IMR-90 (cell line): ENCODE measurements around the gene CDH13. TPM values are rescaled to one million over a fixed set of nuclear protein-coding genes. Genes with fewer than 3 reads are reported as not detected.
A peak's percentile ranks its signal among the peaks of the same experiment; 100 is the strongest.

Source experiments
- ATAC-seq: fragments of 200-7000 bp; cut with Tn5 transposase; 2 replicates; pipeline ENCODE4 v1.9.1; 2020; ENCODE audit warnings: low read depth, mild to moderate bottlenecking, moderate library complexity
- BruUV-seq: library from RNA; stranded (reverse); fragments of 400-500 nt; replicated peaks from 2 replicates; lab custom pipeline; 2021; lab: Mats Ljungman, UMichigan
- CTCF ChIA-PET: fragments of 300-600 bp; formaldehyde crosslinking; extraction: SDS; loops from one replicate; lab custom pipeline; 2021; ENCODE audit warnings: antibody characterized with exemption; lab: Yijun Ruan, JAX
- POLR2A ChIA-PET: fragments of 300-600 bp; sonication (Branson Sonifier 250); formaldehyde crosslinking; loops from one replicate; lab custom pipeline; 2022; ENCODE audit warnings: antibody characterized with exemption; ENCODE audit not compliant: unreplicated experiment; lab: Charles Lee
- DNase-seq: peaks from one replicate; pipeline ENCODE4 v3.0.0; 2013
- H2AFZ ChIP-seq: replicated peaks from 2 replicates; pipeline ENCODE3; 2013; ENCODE audit warnings: low read length, mild to moderate bottlenecking; ENCODE audit not compliant: poor library complexity
- H2AK5ac ChIP-seq: 2 replicates; pipeline ENCODE4 v1.6.1; 2013; ENCODE audit warnings: low read depth, low read length, inconsistent platforms
- H2AK9ac ChIP-seq: replicated peaks from 2 replicates; pipeline ENCODE3; 2013; ENCODE audit warnings: mild to moderate bottlenecking, low read depth, low read length, moderate library complexity; ENCODE audit not compliant: poor library complexity
- H2BK120ac ChIP-seq: 2 replicates; pipeline ENCODE4 v1.6.1; 2013; ENCODE audit warnings: low read depth, low read length, inconsistent platforms
- H2BK15ac ChIP-seq: 3 replicates; pipeline ENCODE4 v1.6.1; 2013; ENCODE audit warnings: low read depth, low read length, inconsistent platforms
- H2BK20ac ChIP-seq: 2 replicates; pipeline ENCODE4 v1.6.1; 2013; ENCODE audit warnings: low read depth, mild to moderate bottlenecking, inconsistent platforms, low read length, moderate library complexity
- H2BK5ac ChIP-seq: 2 replicates; pipeline ENCODE4 v1.6.1; 2013; ENCODE audit warnings: mild to moderate bottlenecking, low read depth, low read length, inconsistent platforms; ENCODE audit not compliant: poor library complexity, severe bottlenecking
- H3K14ac ChIP-seq: replicated peaks from 2 replicates; pipeline ENCODE4 v1.6.1; 2013; ENCODE audit warnings: low read depth, low read length, inconsistent platforms
- H3K18ac ChIP-seq: 2 replicates; pipeline ENCODE4 v1.6.1; 2013; ENCODE audit warnings: low read depth, low read length, control low read depth
- H3K23ac ChIP-seq: 2 replicates; pipeline ENCODE4 v1.6.1; 2013; ENCODE audit warnings: low read depth, low read length, inconsistent platforms
- H3K27ac ChIP-seq: 2 replicates; pipeline ENCODE4 v1.5.1; 2013; ENCODE audit warnings: mild to moderate bottlenecking, control low read depth, low read length; ENCODE audit not compliant: insufficient read depth
- H3K27me3 ChIP-seq: 2 replicates; pipeline ENCODE4 v1.6.1; 2013; ENCODE audit warnings: low read length; ENCODE audit not compliant: control insufficient read depth, insufficient read depth
- H3K36me3 ChIP-seq: 2 replicates; pipeline ENCODE4 v1.6.1; 2013; ENCODE audit warnings: low read length, mixed read lengths; ENCODE audit not compliant: control insufficient read depth, insufficient read depth
- H3K4ac ChIP-seq: 2 replicates; pipeline ENCODE4 v1.6.1; 2013; ENCODE audit warnings: low read depth, low read length, inconsistent platforms
- H3K4me1 ChIP-seq: 2 replicates; pipeline ENCODE4 v1.6.1; 2013; ENCODE audit warnings: low read length, mixed read lengths; ENCODE audit not compliant: control insufficient read depth, insufficient read depth
- H3K4me2 ChIP-seq: 2 replicates; pipeline ENCODE4 v1.6.1; 2013; ENCODE audit warnings: low read depth, mild to moderate bottlenecking, control low read depth, low read length, moderate library complexity
- H3K4me3 ChIP-seq: 2 replicates; pipeline ENCODE4 v1.5.1; 2013; ENCODE audit warnings: low read depth, mild to moderate bottlenecking, control low read depth, low read length, moderate library complexity; ENCODE audit not compliant: insufficient read depth
- H3K56ac ChIP-seq: 2 replicates; pipeline ENCODE4 v1.6.1; 2013; ENCODE audit warnings: low read length, inconsistent platforms; ENCODE audit not compliant: insufficient read depth; ENCODE audit errors: extremely low read depth
- H3K79me1 ChIP-seq, 2 experiments: 2 replicates each; pipeline ENCODE4 v1.6.1; 2013; ENCODE audit warnings: low read length in 2 of 2, inconsistent platforms in 1 of 2, low read depth in 1 of 2
- H3K9ac ChIP-seq: 2 replicates; pipeline ENCODE4 v1.6.1; 2013; ENCODE audit warnings: low read depth, low read length, control low read depth
- H3K9me1 ChIP-seq: 2 replicates; pipeline ENCODE4 v1.6.1; 2013; ENCODE audit warnings: low read length, inconsistent platforms; ENCODE audit not compliant: insufficient read depth
- H3K9me3 ChIP-seq: 2 replicates; pipeline ENCODE4 v1.6.1; 2013; ENCODE audit warnings: low read length; ENCODE audit not compliant: control insufficient read depth, insufficient read depth
- H4K20me1 ChIP-seq: 2 replicates; pipeline ENCODE4 v1.6.1; 2013; ENCODE audit warnings: low read length, inconsistent platforms; ENCODE audit not compliant: insufficient read depth
- H4K5ac ChIP-seq: 2 replicates; pipeline ENCODE4 v1.6.1; 2013; ENCODE audit warnings: mild to moderate bottlenecking, low read depth, low read length, control low read depth
- H4K8ac ChIP-seq, 2 experiments: 2 replicates each; pipeline ENCODE4 v1.6.1; 2013; ENCODE audit warnings: low read depth in 2 of 2, low read length in 2 of 2, control low read depth in 1 of 2, inconsistent platforms in 1 of 2
- H4K91ac ChIP-seq: 2 replicates; pipeline ENCODE4 v1.6.1; 2013; ENCODE audit warnings: low read depth, low read length, inconsistent platforms; ENCODE audit not compliant: insufficient read depth
- BHLHE40 ChIP-seq: fragments of 150-350 bp; IDR thresholded peaks from 2 replicates; pipeline ENCODE4 v1.6.1; 2016; ENCODE audit warnings: mild to moderate bottlenecking, low read depth, low read length
- CEBPB ChIP-seq: IDR thresholded peaks from 2 replicates; pipeline ENCODE4 v1.6.1; 2012; ENCODE audit warnings: low read depth, low read length, improper control_type of control experiment
- CHD1 ChIP-seq: IDR thresholded peaks from 2 replicates; pipeline ENCODE4 v1.6.1; 2012; ENCODE audit warnings: low read depth, low read length, improper control_type of control experiment
- FOS ChIP-seq: fragments of 150-350 bp; IDR thresholded peaks from 2 replicates; pipeline ENCODE4 v1.6.1; 2016; ENCODE audit warnings: low read depth, low read length
- MAFK ChIP-seq: IDR thresholded peaks from 2 replicates; pipeline ENCODE4 v1.6.1; 2012; ENCODE audit warnings: low read depth, low read length, improper control_type of control experiment
- MXI1 ChIP-seq: IDR thresholded peaks from 2 replicates; pipeline ENCODE4 v1.6.1; 2012; ENCODE audit warnings: low read depth, mild to moderate bottlenecking, low read length, moderate library complexity, borderline replicate concordance
- NFE2L2 ChIP-seq: fragments of 150-350 bp; IDR thresholded peaks from 2 replicates; pipeline ENCODE4 v1.6.1; 2016; ENCODE audit warnings: low read depth, mild to moderate bottlenecking, low read length
- POLR2A ChIP-seq: IDR thresholded peaks from 2 replicates; pipeline ENCODE4 v1.6.1; 2012; ENCODE audit warnings: mild to moderate bottlenecking, low read depth, low read length
- RAD21 ChIP-seq: IDR thresholded peaks from 2 replicates; pipeline ENCODE4 v1.6.1; 2012; ENCODE audit warnings: low read length, improper control_type of control experiment
- RCOR1 ChIP-seq: IDR thresholded peaks from 2 replicates; pipeline ENCODE4 v1.6.1; 2012; ENCODE audit warnings: mild to moderate bottlenecking, low read length, improper control_type of control experiment; ENCODE audit not compliant: insufficient replicate concordance
- RFX5 ChIP-seq: IDR thresholded peaks from 2 replicates; pipeline ENCODE4 v1.8.0; 2012; ENCODE audit warnings: low read depth, mild to moderate bottlenecking, low read length, moderate library complexity
- SMC3 ChIP-seq: fragments of 150-350 bp; IDR thresholded peaks from 2 replicates; pipeline ENCODE4 v1.6.1; 2016; ENCODE audit warnings: low read depth, mild to moderate bottlenecking, antibody characterized with exemption, low read length, moderate library complexity
- WGBS, 2 experiments: methylation state at CpG; one replicate each; pipeline versions ENCODE4 v1.1.5 to v1.1.7; 2013; ENCODE audit warnings: missing lambda C conversion rate in 2 of 2; ENCODE audit not compliant: insufficient read length in 1 of 2; ENCODE audit errors: extremely low coverage in 2 of 2; 5-methylcytosine and 5-hydroxymethylcytosine counted together
- dilution Hi-C: fragments of 300-500 bp; cut with HindIII; formaldehyde crosslinking; loops from one replicate; pipeline ENCODE4 v1.14.3; 2018; ENCODE audit warnings: low sequenced_read_pairs; ENCODE audit not compliant: unreplicated experiment
- in situ Hi-C: fragments of 300-500 bp; cut with MboI; formaldehyde crosslinking; loops from 3 replicates; pipeline ENCODE4 v1.14.3; 2019; ENCODE audit warnings: low sequenced_read_pairs, inconsistent platforms, mixed read lengths
- intact Hi-C: fragments of 100-400 bp; cut with micrococcal nuclease; formaldehyde crosslinking; loops from 2 replicates; pipeline ENCODE4 v1.10.0; 2022
- polyA plus RNA-seq, 3 experiments: library from polyadenylated mRNA; depleted of rRNA; stranded (reverse); fragments of >200 nt; gene quantifications; 2 replicates each; pipeline ENCODE4 v1.2.3, GENCODE V29; 2012; ENCODE audit warnings: low replicate concordance in 1 of 3
- total RNA-seq: library from RNA; depleted of rRNA; stranded (reverse); fragments of >200 nt; gene quantifications from 2 replicates; pipeline ENCODE4 v1.2.3, GENCODE V29; 2012
- TF ChIP-seq, protein P1 (sequence below): fragments of 150-350 bp; IDR thresholded peaks from 2 replicates; pipeline ENCODE4 v1.6.1; 2016; ENCODE audit warnings: low read depth, mild to moderate bottlenecking, low read length, moderate library complexity, borderline replicate concordance
- TF ChIP-seq, protein P2 (sequence below): conservative IDR thresholded peaks from 2 replicates; pipeline ENCODE4 v1.5.1; 2012; ENCODE audit warnings: mild to moderate bottlenecking, low read depth, low read length, improper control_type of control experiment

CDH13 gene
- total and polyA plus RNA-seq, 2 of the 4 experiments (the other 2 are of a cell fraction) = 61.6 to 74.7 TPM

DNA sequence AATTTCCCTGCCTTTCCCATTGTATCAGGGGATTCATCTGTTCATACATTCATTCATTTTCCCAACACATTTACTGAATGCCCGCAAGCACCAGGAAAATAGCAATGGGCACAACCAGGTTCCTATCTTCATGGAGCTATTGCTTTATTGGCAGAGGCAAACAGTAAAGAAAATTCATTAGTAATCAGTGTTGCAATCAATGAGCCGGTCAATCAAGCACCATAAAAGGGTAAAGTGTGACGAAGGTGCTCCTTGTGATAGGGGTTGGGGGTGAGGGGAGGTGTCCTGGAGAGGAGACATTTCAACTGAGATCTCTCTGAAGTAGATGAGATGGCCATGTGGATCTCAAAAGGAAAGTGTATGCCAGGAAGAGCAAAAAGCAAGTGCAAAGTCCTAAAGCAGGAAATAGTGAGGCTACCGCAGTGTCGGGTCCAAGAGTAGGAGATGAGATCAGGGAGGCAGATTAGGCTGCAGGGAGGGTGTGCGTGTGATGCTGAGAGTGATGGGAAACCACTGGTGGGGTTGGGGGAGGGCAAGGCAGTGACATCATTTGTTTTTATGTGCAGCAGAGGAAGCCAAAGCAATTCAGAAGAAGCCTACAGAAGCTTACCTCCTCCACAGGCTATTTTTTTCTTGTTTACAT, 28.4 kb downstream of the CDH13 start:
- peak overlapping the region; percentile 18 for H2AK9ac ChIP-seq
- peak overlapping the region; percentile 97 for H3K56ac ChIP-seq
- H3K23ac ChIP-seq = peak overlapping the region; percentile 93
- peak overlapping the region; percentile 98 for H2AK5ac ChIP-seq
- peaks cover 29% of the 10 kb centered on the region for H3K4me1 ChIP-seq
- H2BK20ac ChIP-seq = peak overlapping the region; percentile 97
- H4K20me1 ChIP-seq = no peaks in the 10 kb centered on the region
- CTCF ChIA-PET = interaction anchor here (1.0 kb wide), 1 partner anchor 23 kb away, joined by 3 read pairs; no protein-coding TSS in a partner anchor
- no peak overlapping the region for H3K4me3 ChIP-seq
- H2BK120ac ChIP-seq = peak overlapping the region; percentile 99
- DNase-seq (peak; percentile 94), ATAC-seq (peak; percentile 53)
- no peaks in the 10 kb centered on the region for H3K9me3 ChIP-seq
- WGBS, 2 experiments = 32% methylated on average over 5 of the region's 6 CpGs; no CpG with 5 or more reads in 1 of the 2 experiments
- H3K27ac ChIP-seq = peak overlapping the region; percentile 71
- no TSS peak for BruUV-seq
- H3K4ac ChIP-seq = peak overlapping the region; percentile 95
- no peaks in the 10 kb centered on the region for H3K27me3 ChIP-seq
- peak overlapping the region; percentile 64 to 92 for H4K8ac ChIP-seq
- 0 out of 2 replicates have a peak overlapping the region, but pooled peaks have one; percentile 3 for H3K9ac ChIP-seq
- intact Hi-C loops (loop anchor here (2.0 kb wide), 1 partner anchor 46 kb away; no protein-coding TSS in a partner anchor), dilution Hi-C loops (no loop called here), in situ Hi-C loops (no loop called here)
- peak overlapping the region; percentile 99 for H2BK15ac ChIP-seq
- H4K91ac ChIP-seq = peak overlapping the region; percentile 92
- H3K14ac ChIP-seq = peak overlapping the region; percentile 89
- H3K9me1 ChIP-seq = peaks cover 28% of the 10 kb centered on the region
- H3K36me3 ChIP-seq = no peaks in the 10 kb centered on the region
- H4K5ac ChIP-seq = peak overlapping the region; percentile 78
- peak overlapping the region; percentile 63 for H2BK5ac ChIP-seq
- peak overlapping the region; percentile 38 for H2AFZ ChIP-seq
- peaks cover 46 to 80% of the 10 kb centered on the region in 2 experiments for H3K79me1 ChIP-seq
- H3K4me2 ChIP-seq = peak overlapping the region; percentile 52
- POLR2A ChIA-PET = interaction anchor here (0.5 to 1.0 kb wide), 2 partner anchors 15 to 432 kb away, joined by 3 read pairs; no protein-coding TSS in a partner anchor
- peak overlapping the region; percentile 64 for H3K18ac ChIP-seq
- TF ChIP-seq RFX5 = no peak
- TF ChIP-seq BHLHE40 = 0 out of 2 replicates have a peak, but pooled peaks have one; percentile 34
- TF ChIP-seq, protein P1, sequence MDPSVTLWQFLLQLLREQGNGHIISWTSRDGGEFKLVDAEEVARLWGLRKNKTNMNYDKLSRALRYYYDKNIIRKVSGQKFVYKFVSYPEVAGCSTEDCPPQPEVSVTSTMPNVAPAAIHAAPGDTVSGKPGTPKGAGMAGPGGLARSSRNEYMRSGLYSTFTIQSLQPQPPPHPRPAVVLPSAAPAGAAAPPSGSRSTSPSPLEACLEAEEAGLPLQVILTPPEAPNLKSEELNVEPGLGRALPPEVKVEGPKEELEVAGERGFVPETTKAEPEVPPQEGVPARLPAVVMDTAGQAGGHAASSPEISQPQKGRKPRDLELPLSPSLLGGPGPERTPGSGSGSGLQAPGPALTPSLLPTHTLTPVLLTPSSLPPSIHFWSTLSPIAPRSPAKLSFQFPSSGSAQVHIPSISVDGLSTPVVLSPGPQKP = no peak
- no peak for TF ChIP-seq NFE2L2
- TF ChIP-seq, protein P2, sequence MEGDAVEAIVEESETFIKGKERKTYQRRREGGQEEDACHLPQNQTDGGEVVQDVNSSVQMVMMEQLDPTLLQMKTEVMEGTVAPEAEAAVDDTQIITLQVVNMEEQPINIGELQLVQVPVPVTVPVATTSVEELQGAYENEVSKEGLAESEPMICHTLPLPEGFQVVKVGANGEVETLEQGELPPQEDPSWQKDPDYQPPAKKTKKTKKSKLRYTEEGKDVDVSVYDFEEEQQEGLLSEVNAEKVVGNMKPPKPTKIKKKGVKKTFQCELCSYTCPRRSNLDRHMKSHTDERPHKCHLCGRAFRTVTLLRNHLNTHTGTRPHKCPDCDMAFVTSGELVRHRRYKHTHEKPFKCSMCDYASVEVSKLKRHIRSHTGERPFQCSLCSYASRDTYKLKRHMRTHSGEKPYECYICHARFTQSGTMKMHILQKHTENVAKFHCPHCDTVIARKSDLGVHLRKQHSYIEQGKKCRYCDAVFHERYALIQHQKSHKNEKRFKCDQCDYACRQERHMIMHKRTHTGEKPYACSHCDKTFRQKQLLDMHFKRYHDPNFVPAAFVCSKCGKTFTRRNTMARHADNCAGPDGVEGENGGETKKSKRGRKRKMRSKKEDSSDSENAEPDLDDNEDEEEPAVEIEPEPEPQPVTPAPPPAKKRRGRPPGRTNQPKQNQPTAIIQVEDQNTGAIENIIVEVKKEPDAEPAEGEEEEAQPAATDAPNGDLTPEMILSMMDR = no peak
- TF ChIP-seq RAD21 = no peak; the same call in 1 of the 2 replicates
- peak; percentile 0; the same call in 1 of the 2 replicates for TF ChIP-seq MAFK
- no peak for TF ChIP-seq CHD1
- no peak for TF ChIP-seq FOS
- peak; percentile 43 for TF ChIP-seq RCOR1
- peak; percentile 67 for TF ChIP-seq CEBPB
- TF ChIP-seq SMC3 = no peak
- TF ChIP-seq MXI1 = no peak
- TF ChIP-seq POLR2A = no peak; the same call in 1 of the 2 replicates
